ENCODE results near the gene SLC35G6.
A peak's percentile ranks its signal among the peaks of the same experiment; 100 is the strongest.
"Not testable (repeated sequence)": the region's sequence is repeated elsewhere in the genome, so short reads cannot be mapped to it uniquely, and the experiment has no call there.

SLC35G6 gene

DNA sequence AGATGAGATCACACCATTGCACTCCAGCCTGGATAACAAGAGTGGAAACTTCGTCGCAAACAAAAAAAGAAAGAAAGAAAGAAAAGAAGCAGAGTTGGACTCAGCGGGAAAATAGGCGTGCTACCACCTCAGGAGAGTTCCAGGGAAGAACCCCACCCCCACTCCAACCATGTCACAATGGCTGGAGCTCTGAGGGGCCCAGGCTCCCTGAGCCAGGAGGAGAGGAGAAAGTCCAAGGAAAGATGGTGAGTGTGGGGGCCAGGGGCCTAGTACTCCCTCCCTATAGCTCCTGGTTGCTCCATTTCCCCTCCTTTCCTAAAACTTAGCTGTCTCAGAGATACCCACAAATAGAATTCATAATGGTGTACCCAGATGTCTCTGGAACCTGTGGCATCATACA lies at the start of gene SLC35G6:
Gene SLC35G6 (plus strand): TSS at position 172 of the 400 bp plus-strand sequence. CDS start 71 bp downstream, at position 243.
- not testable (repeated sequence) for DNase-seq (ENCODE audit: low spot score)

DNA sequence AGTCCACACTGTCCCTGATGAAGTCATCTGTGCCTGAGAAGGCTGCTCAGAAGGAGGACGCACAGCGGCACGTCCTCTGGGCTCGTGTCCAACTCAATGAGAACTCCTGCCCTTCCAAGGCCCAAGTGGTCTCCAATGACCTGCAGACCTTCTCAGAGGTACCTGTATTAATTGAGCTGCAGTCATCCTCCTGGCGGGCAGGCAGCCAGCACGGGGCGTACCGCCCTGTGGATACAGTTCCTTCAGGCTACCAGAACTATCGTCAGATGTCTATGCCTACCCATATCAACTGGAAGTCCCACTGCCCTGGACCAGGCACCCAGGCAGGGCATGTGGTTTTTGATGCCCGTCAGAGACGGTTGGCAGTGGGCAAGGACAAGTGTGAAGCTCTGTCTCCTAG lies 49.0 kb upstream of the SLC35G6 start:
- no peak for DNase-seq (ENCODE audit: low spot score)

DNA sequence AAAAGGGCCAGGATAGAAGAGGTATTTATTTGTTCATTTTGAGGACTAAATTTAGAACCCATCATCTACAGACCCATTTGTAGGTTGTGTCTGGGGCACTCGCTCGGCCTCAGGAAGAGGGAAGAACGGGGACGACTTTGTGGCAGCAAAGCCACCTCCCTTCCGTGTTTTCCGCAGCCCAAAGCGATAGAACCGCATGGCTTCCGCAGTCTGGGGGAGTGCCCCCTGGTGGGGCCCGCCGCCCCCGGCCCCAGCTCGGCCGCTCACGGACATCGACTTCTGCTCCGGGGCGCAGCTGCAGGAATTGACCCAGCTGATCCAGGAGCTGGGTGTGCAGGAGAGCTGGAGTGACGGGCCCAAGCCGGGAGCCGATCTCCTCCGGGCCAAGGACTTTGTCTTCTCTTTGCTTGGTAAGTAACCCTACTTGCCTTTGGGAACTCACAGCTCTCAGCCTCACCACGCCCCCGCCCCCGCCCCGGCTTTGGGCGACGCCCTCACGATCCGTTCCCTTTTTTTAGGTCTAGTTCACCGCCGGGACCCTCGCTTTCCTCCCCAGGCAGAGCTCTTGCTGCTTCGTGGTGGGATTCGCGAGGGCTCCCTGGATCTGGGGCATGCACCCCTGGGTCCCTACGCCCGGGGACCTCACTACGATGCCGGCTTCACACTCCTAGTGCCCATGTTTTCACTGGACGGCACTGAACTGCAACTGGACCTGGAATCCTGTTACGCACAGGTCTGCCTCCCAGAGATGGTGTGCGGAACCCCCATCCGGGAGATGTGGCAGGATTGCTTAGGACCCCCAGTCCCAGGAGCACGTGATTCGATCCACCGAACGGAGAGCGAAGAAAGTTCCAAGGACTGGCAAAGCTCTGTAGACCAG lies 45.3 kb upstream of the SLC35G6 start:
- peak; percentile 63 for DNase-seq (ENCODE audit: low spot score)

GRCh38 chr17:7436556-7437368 lies 44.5 kb upstream of the SLC35G6 start:
- DNase-seq (ENCODE audit: low spot score) = peak; percentile 91

DNA sequence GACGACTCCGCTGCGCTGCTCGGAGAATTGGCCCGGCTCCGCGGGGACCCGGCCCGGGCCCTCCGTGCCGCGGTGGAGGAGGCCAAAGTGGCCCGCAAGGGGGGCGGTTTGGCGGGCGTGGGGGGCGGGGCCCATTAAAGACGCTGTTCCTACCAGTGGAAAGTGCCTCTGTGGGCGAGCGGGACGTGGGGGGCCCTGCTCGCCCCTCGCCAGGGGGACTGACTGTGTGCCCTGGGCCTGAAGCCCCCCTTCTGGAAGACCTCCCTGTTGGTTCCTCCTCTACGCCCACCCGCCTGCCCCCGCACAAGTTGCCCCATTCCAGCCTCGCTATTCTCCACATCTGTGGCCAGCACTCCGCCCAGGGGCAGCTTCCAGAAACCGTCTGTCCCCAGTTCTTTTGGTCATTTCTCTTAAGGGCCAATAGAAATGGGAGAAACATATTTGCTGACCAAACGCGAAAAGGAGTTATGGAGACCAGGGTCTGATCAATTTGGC lies 43.8 kb upstream of the SLC35G6 start:
- DNase-seq (ENCODE audit: low spot score) = no peak

DNA sequence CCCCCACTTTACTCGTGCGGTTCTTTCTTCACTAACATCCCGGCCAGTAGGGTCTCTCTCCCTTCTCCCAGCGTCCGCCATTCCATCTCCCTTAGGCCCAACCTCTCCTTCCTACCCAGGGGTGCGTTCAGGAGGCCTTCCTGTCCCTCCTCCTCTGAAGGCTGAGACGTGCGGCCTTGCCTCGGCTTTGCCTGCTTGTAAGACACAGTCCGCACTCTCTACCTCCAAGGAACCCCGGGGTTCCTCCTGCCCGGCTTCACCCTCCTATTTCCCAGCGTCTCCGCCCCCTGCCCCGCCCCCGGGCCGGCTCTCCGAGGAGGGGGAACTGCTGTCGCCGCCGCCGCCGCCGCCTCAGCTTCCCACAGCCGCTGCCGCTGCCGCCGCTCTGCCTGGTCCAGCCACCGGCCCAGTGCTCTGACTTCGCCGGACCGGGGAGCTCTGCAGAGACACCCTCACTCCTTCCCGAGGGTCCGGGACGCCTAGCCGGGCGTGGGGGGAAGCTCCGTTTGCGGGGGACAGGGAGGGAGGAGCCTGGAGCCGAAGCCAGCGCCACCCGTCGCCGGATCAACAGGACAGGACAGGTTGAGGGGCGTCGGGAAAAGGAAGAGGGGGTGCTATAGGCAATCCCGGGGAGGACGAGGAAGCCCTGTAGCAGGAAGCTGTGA lies 43.2 kb upstream of the SLC35G6 start:
- peak; percentile 52 for DNase-seq (ENCODE audit: low spot score)

DNA sequence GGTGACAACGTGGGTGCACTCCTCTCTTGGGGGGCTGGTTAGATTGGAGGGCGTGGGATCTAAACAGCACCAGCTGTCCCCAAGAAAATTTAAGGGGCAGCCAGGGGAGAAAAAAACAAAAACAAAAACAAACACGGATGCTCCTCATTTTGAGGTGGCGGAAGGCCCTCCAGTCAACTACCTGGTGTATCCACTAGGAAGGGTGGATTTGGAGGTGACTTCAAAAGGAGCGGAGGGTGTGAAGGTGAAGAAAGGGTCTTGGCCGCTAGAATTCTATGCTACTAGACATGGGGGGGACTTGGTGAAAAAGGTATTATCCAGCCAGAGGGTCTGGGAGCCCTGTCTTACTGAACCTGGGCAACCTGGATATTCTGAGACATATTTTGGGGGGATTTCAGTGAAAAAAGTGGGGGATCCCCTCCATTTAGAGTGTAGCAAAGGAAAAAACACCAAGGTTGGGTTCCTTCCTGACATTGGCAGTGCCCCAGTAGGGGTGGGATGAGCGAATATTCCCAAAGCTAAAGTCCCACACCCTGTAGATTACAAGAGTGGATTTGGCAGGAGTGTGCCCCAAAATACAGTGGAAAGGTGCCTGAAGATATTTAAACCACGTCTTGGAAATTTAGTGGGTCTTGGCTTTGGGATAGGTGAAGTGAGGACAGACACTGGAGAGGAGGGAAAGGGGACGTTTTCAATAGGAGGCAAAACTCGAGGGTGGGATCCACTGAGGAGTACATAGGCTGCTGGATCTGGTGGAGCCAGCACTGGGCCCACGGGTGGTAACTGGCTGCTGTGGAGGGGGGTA lies 42.4 kb upstream of the SLC35G6 start:
- DNase-seq (ENCODE audit: low spot score) = no peak

DNA sequence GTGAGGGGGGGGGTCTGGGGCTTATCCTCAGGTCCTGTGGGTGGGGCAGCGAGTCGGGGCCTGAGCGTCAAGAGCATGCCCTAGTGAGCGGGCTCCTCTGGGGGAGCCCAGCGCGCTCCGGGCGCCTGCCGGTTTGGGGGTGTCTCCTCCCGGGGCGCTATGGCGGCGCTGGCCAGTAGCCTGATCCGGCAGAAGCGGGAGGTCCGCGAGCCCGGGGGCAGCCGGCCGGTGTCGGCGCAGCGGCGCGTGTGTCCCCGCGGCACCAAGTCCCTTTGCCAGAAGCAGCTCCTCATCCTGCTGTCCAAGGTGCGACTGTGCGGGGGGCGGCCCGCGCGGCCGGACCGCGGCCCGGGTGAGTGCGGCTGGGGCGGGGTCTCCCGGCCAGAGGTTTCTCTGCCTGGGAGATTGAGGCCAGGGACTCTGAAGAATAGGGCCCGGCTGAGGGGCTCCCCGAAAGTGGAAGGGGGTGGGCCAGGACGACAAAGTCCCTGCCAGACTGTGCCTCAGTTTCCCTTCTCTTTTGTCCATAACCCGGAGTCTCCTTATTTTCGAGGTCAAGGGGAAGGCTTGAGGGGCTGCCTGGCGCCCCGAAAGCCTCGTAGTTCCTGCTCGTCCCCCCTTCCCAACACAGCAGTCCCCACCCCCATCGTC lies 41.7 kb upstream of the SLC35G6 start, which contains the start of gene FGF11:
Gene FGF11 (plus strand): TSS at position 51 of the 651 bp plus-strand sequence. CDS start 109 bp downstream, at position 160.
- peak; percentile 18 for DNase-seq (ENCODE audit: low spot score)

GRCh38 chr17:7440113-7440833 lies 41.0 kb upstream of the SLC35G6 start:
- DNase-seq (ENCODE audit: low spot score) = peak; percentile 70

GRCh38 chr17:7440834-7441195 lies 40.4 kb upstream of the SLC35G6 start:
- peak; percentile 68 for DNase-seq (ENCODE audit: low spot score)

- DNase-seq (ENCODE audit: low spot score) = no peak
These were observed 40.0 kb upstream of the SLC35G6 start for GRCh38 chr17:7441266-7441665.

GRCh38 chr17:7442142-7442541 lies 39.1 kb upstream of the SLC35G6 start:
- DNase-seq (ENCODE audit: low spot score) = no peak

GRCh38 chr17:7443499-7444485 lies 37.5 kb upstream of the SLC35G6 start:
- DNase-seq (ENCODE audit: low spot score) = peak; percentile 45

DNA sequence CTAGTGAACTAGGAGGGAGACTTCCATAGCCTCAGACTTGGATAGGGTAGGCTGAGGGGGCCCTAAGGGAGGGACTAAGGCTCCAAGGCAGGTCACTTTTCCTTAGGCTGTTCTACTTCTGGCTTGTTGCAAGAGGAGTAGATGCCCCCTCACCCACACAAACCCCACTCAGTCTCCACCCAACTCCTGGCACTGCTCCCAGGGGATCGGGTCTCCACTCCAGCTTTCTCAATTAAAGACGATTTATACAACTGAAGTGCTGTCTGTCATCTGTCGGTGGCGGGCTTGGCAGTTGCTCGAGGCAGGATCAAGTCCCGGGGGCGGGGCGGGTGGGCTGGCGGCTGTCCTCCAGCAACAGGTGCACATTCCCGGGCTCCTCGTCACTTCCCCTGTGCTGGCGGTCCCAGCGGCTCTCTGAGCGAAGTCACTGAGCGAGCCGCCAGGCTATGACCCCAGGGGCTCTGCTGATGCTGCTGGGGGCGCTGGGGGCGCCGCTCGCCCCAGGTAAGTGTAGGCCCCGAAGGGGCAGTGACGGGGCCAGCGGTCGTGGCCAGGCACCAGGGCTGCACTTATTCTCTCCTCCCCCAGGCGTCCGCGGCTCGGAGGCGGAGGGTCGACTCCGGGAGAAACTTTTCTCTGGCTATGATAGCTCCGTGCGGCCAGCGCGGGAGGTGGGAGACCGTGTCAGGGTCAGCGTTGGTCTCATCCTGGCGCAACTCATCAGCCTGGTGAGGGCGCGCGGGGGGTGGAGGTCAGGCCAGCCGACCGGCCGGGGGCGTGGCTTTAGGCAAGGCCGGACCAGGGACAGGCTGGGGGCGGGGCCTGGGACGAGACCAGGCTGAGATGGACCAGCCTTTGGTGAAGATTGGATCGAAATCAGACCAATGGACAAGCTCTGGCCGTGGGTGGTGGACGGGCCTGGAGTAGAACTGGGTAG lies 36.3 kb upstream of the SLC35G6 start, which contains the start of gene CHRNB1:
Gene CHRNB1 (plus strand): TSS at position 380 of the 937 bp plus-strand sequence. CDS start 67 bp downstream, at position 447.
- DNase-seq (ENCODE audit: low spot score) = peak; percentile 78

- DNase-seq (ENCODE audit: low spot score) = peak; percentile 68
These were observed 35.7 kb upstream of the SLC35G6 start for GRCh38 chr17:7445619-7445968.

GRCh38 chr17:7448461-7448860 lies 32.8 kb upstream of the SLC35G6 start:
- no peak for DNase-seq (ENCODE audit: low spot score)

DNA sequence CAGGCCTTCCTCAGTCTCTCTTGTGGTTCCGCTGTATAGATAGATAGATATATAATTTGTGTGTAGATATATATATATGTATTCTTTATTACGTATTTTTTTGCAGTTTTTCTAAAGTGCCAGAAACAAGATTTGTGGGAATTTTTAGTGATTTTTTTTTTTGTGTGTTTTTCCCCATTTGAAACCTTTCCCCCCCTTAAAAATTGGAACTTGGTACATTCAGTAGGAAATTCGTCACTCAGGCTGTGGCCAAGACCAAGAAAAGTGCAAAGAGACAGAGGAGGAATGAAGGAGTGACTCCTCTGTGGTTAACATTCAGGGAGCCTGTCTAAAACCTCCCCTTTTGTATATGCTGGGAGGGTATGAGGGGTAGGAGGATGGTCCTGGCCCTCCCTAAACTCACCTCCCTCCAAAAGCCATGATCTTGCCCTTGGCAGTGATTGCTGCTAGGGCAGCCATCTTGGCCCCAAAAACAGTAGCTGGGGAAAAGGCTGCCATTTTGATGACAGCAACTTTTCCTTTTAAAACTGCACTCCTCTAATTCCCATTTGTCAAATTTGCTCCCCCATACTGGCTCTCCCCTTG lies 21.2 kb upstream of the SLC35G6 start:
- DNase-seq (ENCODE audit: low spot score) = no peak

All from kidney tubule cell (primary cell).